PC-9 (cell line): ENCODE results near the gene YIPF2.

ENCODE experiments used
- EZH2 ChIP-seq: fragments of 200-600 bp; sonication (generic); IDR thresholded peaks from 2 replicates; pipeline ENCODE4 v1.8.0; 2017; ENCODE audit warnings: antibody characterized with exemption, low read depth
- TF ChIP-seq, protein P1 (sequence below): fragments of 200-600 bp; sonication (generic); conservative IDR thresholded peaks from 2 replicates; pipeline ENCODE4 v1.6.1; 2017; ENCODE audit warnings: mixed run types, antibody characterized with exemption, mild to moderate bottlenecking, moderate library complexity

DNA sequence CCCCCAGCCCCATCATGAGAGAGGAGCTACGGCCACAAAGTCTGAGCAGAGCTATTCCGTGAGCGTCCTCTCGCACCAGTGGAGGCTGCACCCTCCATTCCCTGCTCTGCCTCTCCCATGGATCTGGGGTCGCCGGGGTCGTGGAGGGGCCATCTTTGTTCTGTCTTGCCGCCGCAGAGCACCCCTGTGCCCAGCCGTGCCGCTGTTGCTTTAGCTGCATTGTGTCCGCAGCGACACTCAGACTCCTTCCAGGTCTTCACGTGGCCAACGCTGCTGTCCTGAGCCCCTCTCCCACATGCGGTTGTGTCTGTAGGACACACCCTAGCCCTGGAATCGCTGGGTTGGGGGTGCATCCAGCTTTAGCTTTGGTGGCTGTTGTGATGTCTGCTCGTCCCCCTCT is 15.8 kb downstream of the YIPF2 start:
- no peak for TF ChIP-seq EZH2
- TF ChIP-seq, protein P1, sequence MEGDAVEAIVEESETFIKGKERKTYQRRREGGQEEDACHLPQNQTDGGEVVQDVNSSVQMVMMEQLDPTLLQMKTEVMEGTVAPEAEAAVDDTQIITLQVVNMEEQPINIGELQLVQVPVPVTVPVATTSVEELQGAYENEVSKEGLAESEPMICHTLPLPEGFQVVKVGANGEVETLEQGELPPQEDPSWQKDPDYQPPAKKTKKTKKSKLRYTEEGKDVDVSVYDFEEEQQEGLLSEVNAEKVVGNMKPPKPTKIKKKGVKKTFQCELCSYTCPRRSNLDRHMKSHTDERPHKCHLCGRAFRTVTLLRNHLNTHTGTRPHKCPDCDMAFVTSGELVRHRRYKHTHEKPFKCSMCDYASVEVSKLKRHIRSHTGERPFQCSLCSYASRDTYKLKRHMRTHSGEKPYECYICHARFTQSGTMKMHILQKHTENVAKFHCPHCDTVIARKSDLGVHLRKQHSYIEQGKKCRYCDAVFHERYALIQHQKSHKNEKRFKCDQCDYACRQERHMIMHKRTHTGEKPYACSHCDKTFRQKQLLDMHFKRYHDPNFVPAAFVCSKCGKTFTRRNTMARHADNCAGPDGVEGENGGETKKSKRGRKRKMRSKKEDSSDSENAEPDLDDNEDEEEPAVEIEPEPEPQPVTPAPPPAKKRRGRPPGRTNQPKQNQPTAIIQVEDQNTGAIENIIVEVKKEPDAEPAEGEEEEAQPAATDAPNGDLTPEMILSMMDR = no peak
